Rectal smooth muscle tissue (tissue), 1 donor: ENCODE measurements around the gene SMARCB1.

Experiments used
- H3K27ac ChIP-seq: one replicate; pipeline ENCODE4 v1.7.0; 2013; ENCODE audit warnings: low read depth, low read length, inconsistent platforms
- H3K27me3 ChIP-seq: one replicate; pipeline ENCODE4 v1.7.0; 2013; ENCODE audit warnings: low read length; ENCODE audit not compliant: control insufficient read depth, insufficient read depth
- H3K36me3 ChIP-seq: one replicate; pipeline ENCODE4 v1.7.0; 2013; ENCODE audit warnings: low read length; ENCODE audit not compliant: control insufficient read depth, insufficient read depth
- H3K4me1 ChIP-seq: one replicate; pipeline ENCODE4 v1.7.0; 2013; ENCODE audit warnings: low read length; ENCODE audit not compliant: control insufficient read depth, insufficient read depth
- H3K4me3 ChIP-seq: one replicate; pipeline ENCODE4 v1.7.0; 2013; ENCODE audit warnings: low read length
- H3K9ac ChIP-seq: one replicate; pipeline ENCODE4 v1.7.0; 2013; ENCODE audit warnings: low read length

The SMARCB1 gene

DNA sequence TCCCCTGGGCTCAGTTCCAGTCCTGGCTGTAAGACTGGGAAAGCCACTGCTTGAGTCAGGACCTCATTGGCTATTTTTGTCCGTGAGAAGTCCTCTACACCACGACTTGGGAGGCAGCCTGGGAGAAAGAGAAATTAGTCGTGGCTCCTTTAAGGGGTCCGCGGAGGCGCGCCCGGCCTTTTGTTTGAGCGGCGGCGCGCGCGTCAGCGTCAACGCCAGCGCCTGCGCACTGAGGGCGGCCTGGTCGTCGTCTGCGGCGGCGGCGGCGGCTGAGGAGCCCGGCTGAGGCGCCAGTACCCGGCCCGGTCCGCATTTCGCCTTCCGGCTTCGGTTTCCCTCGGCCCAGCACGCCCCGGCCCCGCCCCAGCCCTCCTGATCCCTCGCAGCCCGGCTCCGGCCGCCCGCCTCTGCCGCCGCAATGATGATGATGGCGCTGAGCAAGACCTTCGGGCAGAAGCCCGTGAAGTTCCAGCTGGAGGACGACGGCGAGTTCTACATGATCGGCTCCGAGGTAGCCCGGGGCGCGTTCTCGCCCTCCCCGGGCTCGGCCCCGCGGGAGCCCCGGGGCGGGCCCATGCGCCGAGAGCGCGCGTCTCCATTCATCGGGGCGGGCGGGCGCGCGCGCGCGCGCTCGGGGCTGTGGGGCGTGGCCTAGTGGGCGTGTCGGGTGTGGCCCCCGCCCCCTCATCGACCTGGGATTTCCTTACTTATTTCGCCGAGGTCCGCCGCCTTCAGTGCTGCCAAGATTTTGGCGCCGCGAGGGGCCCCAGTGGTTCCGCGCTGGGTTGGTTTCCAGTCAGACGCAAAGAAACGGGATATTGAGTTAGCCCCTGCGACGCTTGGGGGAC is at the start of gene SMARCB1:
Gene SMARCB1, plus strand, starts transcription at position 215 of the 848 bp plus-strand sequence. Its CDS starts 204 bp downstream, at position 419.
- H3K4me3 ChIP-seq = peak within 1 kb of the TSS; percentile 69
- H3K4me1 ChIP-seq = peaks cover 26% of the 10 kb centered on the region
- peak within 1 kb of the TSS; percentile 63 for H3K9ac ChIP-seq
- no peaks in the 10 kb centered on the region for H3K36me3 ChIP-seq
- peak within 1 kb of the TSS; percentile 97 for H3K27ac ChIP-seq
- no peaks in the 10 kb centered on the region for H3K27me3 ChIP-seq

DNA sequence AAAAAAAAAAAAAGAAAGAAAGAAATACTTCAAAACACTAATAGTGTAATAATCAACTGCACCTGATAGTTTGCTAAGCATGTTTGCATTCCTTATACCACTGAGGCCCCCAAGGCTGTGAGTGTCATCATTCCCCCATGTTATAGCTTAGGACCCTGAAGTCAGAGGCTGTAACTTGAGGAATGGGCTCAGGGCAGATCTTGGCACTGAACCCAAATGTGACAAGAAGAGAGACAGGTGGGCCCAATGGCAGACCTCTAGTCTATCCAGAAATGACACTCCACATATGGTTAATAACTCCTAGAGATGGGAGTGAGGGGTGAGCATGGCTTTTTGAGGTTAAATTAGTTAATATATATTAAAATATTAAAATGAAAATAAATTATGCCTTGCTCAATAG is 49.1 kb upstream of the SMARCB1 start:
- no peak overlapping the region for H3K9ac ChIP-seq
- H3K4me1 ChIP-seq = no peaks in the 10 kb centered on the region
- H3K27ac ChIP-seq = no peak overlapping the region
- no peaks in the 10 kb centered on the region for H3K27me3 ChIP-seq
- H3K36me3 ChIP-seq = peaks cover 6% of the 10 kb centered on the region
- H3K4me3 ChIP-seq = no peak overlapping the region

DNA sequence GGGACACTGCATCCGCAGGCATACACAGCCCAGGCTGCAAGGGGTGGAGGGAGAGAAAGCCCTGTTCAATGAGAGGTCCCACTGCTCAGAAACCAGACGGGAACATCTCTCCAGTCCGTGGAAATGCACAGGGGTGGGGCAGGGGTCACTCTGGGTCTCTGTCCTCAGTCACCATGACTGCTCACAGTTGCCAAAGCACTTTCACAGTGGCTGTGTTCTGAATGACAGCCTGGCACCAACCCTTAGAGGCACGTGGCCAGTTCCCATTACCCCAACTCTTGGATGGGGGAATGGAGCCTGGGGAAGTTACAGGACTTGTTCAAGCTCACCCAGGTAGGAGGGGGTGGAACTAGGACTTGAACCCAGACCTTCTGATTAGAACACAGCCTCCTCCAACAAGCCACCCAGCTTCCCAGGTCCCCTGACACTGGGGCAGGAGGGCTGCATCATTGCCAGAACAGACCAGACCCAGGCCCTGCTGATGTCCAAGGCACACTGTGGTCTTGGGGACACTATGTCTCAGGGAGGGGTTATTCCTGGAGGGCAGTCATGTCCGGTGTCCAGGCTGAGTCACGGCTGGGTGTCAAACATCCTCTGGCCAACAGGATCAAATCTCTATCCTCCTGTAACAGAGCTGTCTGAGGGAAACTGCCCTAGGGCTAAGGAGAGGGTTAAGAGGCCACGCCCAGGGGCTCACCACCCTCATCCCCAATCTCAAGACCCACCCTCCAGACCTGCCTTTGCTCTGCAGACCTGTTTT is 44.1 kb upstream of the SMARCB1 start:
- H3K36me3 ChIP-seq = peaks cover 26% of the 10 kb centered on the region
- no peak overlapping the region for H3K27ac ChIP-seq
- H3K27me3 ChIP-seq = no peaks in the 10 kb centered on the region
- H3K9ac ChIP-seq = no peak overlapping the region
- H3K4me3 ChIP-seq = no peak overlapping the region
- H3K4me1 ChIP-seq = no peaks in the 10 kb centered on the region

DNA sequence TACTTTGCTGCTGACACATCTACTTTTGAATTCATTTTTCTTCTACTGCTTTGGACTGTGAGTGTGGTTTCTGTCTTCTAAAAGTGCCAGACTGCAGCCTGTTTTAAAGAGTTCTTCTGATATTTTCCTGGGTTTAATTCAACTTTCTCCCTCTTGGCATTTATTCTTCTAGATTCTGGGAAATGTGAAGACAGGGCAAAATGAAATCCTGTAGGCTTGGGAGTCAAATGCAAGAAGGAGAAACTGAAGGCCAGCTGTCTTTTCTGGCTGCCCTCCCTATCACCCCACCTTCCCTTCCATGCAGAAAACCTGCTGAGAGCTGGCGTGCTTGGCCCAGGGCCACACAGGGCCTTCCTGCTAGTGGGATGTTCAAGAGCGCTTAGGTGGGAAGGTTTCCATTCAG is 43.5 kb upstream of the SMARCB1 start:
- Histone ChIP-seq H3K9ac (no peak overlapping the region), H3K4me3 (no peak overlapping the region), H3K27ac (no peak overlapping the region), H3K36me3 (peaks cover 26% of the 10 kb centered on the region), H3K4me1 (no peaks in the 10 kb centered on the region), H3K27me3 (no peaks in the 10 kb centered on the region)

DNA sequence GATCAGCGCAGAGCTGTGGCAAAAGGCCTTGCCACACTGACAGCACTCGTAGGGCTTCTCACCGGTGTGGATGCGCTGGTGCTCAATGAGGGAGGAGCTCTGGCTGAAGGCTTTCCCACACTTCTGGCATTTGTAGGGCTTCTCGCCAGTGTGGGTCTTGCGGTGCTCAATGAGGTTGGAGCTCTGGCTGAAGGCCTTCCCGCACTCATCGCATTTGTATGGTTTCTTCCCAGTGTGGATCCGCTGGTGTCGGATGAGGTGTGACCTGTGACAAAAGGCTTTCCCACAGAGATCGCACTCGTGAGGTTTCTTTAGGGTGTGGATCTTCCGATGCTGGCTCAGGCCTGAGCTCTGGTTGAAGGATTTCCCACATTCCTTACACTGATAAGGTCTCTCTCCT is 42.8 kb upstream of the SMARCB1 start:
- Histone ChIP-seq H3K27me3 (no peaks in the 10 kb centered on the region), H3K36me3 (peaks cover 26% of the 10 kb centered on the region), H3K27ac (no peak overlapping the region), H3K4me3 (no peak overlapping the region), H3K9ac (no peak overlapping the region), H3K4me1 (no peaks in the 10 kb centered on the region)

DNA sequence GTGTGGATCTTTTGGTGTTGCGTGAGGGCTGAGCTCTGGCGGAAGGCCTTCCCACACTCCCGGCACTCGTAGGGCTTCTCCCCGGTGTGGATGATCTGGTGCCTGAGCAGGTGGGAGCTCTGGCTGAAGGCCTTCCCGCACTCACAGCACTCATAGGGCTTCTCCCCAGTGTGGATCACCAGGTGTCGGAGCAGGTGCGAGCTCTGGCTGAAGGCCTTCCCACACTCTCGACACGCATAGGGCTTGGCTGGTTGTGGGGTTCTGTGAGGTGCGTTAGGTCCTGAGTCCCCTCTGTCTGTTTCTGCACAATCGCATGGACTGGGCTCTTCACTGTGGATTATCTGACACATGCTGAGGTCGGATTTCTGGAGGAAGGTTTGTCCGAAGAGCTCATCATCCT is 42.3 kb upstream of the SMARCB1 start:
- peaks cover 26% of the 10 kb centered on the region for H3K36me3 ChIP-seq
- no peak overlapping the region for H3K9ac ChIP-seq
- no peak overlapping the region for H3K4me3 ChIP-seq
- no peak overlapping the region for H3K27ac ChIP-seq
- H3K4me1 ChIP-seq = no peaks in the 10 kb centered on the region
- H3K27me3 ChIP-seq = no peaks in the 10 kb centered on the region

DNA sequence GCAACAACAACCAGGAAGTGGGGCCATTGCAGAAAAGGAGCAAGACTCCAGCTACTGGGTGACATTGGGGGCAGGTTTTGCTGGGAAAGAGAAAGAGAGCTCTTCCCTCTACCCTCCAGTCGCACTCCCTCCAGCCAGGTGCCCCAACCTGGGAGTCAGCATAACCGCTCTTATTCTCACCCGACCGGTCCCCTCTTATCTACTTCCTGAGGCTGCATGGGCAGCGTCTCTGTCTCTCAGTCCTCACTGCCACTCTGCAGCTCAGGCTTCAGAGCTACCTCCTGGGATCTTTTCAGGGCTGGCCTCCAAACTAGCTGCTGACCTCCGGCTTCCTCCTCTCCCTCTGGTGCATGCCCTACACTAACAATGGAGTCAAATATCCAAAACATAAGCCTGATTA is 41.0 kb upstream of the SMARCB1 start:
- no peak overlapping the region for H3K9ac ChIP-seq
- no peak overlapping the region for H3K4me3 ChIP-seq
- H3K36me3 ChIP-seq = peaks cover 26% of the 10 kb centered on the region

DNA sequence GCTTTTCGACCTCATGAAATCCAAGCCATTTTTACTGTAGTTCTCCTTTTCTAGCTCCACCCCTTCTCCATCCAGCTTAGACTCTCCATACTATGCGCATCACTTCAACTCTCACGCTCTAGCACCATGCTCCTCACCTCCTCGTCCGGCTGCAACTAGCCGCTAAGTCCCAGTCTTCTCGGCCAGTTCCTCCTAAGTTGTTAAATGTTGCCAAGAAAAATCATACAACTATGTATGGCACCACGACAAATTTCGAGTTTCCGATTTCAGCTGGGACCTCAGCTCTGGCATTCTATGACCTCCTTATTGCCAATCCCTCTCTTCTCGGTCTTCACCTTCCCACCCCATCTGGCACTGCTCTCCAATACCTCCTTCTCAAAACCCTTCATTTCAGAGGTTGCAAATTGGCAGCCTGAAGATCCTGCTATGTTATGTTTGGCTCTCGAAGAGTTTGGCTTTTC is 36.9 kb upstream of the SMARCB1 start:
- Histone ChIP-seq H3K36me3 (peaks cover 2% of the 10 kb centered on the region), H3K27ac (no peak overlapping the region), H3K4me3 (peak overlapping the region; percentile 82), H3K27me3 (no peaks in the 10 kb centered on the region), H3K4me1 (no peaks in the 10 kb centered on the region), H3K9ac (no peak overlapping the region)

More for the DNA sequence above, 41.0 kb upstream of the SMARCB1 start:
- Histone ChIP-seq H3K4me1 (no peaks in the 10 kb centered on the region), H3K27ac (no peak overlapping the region), H3K27me3 (no peaks in the 10 kb centered on the region)

DNA sequence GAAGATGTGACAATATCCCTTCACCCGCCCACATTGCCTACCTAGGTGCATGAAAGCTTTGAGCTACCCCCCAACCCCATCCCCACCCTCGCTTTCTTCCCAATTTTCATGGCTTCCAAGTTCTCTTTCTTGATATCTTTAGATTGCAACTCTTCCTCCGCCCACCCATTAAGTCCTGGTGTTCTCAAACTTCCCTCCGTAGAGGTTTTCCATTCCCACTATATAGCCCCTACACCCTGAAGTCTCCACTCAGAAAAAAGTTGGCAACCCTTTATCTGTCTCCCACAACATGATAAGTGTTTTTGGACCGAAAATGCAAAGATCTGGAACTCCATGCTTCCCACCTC is 36.4 kb upstream of the SMARCB1 start:
- no peaks in the 10 kb centered on the region for H3K4me1 ChIP-seq
- no peak overlapping the region for H3K9ac ChIP-seq
- H3K27ac ChIP-seq = peak overlapping the region; percentile 78
- H3K27me3 ChIP-seq = no peaks in the 10 kb centered on the region
- H3K4me3 ChIP-seq = peak overlapping the region; percentile 82
- no peaks in the 10 kb centered on the region for H3K36me3 ChIP-seq

DNA sequence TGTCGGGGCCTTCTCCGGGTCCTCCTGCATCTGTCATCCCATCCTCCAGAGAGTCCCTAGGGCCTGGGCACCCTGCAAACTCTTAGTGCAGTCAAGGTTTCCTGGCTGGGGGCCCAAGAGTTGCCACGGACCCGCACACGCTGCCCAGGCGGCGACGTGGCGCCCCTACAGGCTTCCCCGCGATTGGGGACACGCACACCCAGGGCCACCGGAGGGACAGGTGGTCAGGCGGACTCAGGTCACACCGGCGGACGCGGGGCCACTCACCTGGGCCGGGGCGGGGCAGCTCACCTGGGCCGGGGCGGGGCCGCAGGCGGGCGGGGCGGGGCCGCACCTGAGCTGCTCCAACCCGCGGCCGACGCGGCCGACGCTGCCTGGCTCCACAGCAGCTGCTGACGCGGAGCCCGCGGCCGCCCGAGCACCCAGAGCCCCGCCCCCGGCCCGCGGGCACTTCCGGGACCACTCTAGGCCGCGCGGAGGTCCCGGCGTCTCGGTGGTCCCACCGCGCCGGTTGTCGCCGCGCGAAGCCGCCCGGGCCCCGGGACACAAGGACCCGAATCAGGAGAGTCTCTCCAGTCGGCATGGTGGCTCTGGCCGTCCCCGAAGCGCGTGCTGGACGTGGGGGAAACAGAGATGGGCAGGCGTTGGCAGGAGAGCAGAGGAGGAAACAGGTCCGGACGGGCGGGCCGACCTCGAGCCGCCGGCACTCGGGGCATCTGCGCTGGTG is 35.9 kb upstream of the SMARCB1 start, which contains the start of gene ZNF70:
Gene ZNF70, minus strand, starts transcription at position 399 of the 727 bp plus-strand sequence. CDS start 5,972 bp downstream, outside the sequence.
- Histone ChIP-seq H3K27me3 (no peaks in the 10 kb centered on the region), H3K4me3 (peak within 1 kb of the TSS; percentile 82), H3K9ac (peak within 1 kb of the TSS; percentile 10), H3K4me1 (no peaks in the 10 kb centered on the region), H3K27ac (peak within 1 kb of the TSS; percentile 78), H3K36me3 (no peaks in the 10 kb centered on the region)

DNA sequence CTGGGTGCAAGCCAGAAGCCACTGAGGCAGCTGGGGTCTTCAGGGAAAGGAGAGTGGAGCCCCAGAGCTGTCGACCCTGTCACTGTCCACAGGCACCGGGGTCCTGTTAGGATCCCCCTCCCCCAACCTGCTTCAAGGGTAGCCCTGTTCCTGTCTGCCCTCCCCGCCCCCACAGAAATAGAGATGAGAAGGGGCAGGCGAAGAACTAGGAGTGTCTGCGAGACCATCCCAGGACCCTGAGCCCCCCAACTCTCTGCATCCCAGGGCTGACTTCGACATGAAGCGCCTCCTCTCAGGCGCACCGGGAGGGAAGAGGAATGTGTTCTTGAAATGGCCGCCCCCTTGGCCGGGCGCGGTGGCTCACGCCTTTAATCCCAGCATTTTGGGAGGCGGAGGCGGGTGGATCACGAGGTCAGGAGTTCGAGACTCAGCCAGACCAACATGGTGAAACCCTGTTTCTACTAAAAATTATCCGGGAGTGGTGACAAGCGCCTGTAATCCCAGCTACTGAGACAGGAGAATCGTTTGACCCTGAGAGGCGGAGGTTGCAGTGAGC is 35.2 kb upstream of the SMARCB1 start:
- H3K27me3 ChIP-seq = no peaks in the 10 kb centered on the region
- peak overlapping the region; percentile 78 for H3K27ac ChIP-seq
- no peaks in the 10 kb centered on the region for H3K4me1 ChIP-seq
- H3K36me3 ChIP-seq = no peaks in the 10 kb centered on the region
- H3K4me3 ChIP-seq = peak overlapping the region; percentile 64
- peak overlapping the region; percentile 10 for H3K9ac ChIP-seq
